Breast epithelium (tissue), 3 donors: ENCODE results near the gene RARG.

ENCODE experiments used
- POLR2A ChIP-seq: fragments of 450-650 bp; IDR thresholded peaks from one replicate; pipeline ENCODE4 v1.6.1; 2016; ENCODE audit warnings: antibody characterized with exemption, mild to moderate bottlenecking, moderate library complexity
- POLR2AphosphoS5 ChIP-seq, 3 donors: sonication (generic); formaldehyde crosslinking; IDR thresholded peaks; one replicate each; pipeline ENCODE4 v1.6.1; 2017; ENCODE audit warnings: antibody characterized with exemption in 3 of 3
- TF ChIP-seq, protein P1 (sequence below), 3 donors: fragments of 450-650 bp; IDR thresholded peaks; one replicate each; pipeline ENCODE4 v1.5.1; 2016 to 2017; ENCODE audit warnings: antibody characterized with exemption in 3 of 3, mild to moderate bottlenecking in 3 of 3, moderate library complexity in 3 of 3

DNA sequence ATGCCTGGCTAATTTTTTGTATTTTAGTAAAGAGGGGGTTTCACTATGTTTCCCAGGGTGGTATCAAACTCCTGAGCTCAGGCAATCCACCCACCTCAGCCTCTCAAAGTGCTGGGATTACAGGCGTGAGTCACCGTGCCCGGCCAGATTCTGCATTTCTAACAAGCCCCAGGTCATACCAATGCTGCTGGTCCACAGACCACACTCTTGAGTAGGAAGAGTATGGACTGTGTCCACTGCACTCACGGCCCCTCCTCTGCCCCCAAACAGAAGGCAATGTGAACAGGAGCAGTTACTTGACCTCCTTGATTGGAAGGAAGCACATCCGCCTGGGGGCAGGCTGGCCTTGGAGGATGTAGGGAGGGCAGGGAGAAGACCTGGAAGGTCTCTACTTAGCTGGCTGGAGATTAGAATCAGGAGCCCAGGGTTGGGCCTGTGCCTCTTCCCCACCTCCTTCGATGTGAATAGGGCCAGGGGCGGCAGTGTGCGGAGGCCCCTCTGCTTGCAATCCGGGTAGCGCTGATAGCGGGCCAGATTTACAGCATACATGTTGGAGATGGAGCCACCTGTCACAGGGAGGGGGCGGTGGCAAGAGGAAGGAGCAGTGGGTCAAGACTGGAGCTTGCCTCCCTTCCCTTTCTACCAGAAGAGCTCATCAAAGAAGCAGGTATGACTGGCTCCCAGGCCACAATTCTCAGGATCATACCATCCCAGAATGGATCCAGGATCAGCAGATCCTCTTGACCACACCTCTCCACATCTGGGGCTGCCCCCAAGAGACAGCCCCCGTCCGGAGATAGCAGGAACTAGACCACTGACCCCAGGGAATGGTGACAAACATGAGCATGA, 60.9 kb downstream of the RARG start:
- no peak for TF ChIP-seq POLR2AphosphoS5 (IDR thresholded peaks at IDR 0.05)
- TF ChIP-seq, protein P1, sequence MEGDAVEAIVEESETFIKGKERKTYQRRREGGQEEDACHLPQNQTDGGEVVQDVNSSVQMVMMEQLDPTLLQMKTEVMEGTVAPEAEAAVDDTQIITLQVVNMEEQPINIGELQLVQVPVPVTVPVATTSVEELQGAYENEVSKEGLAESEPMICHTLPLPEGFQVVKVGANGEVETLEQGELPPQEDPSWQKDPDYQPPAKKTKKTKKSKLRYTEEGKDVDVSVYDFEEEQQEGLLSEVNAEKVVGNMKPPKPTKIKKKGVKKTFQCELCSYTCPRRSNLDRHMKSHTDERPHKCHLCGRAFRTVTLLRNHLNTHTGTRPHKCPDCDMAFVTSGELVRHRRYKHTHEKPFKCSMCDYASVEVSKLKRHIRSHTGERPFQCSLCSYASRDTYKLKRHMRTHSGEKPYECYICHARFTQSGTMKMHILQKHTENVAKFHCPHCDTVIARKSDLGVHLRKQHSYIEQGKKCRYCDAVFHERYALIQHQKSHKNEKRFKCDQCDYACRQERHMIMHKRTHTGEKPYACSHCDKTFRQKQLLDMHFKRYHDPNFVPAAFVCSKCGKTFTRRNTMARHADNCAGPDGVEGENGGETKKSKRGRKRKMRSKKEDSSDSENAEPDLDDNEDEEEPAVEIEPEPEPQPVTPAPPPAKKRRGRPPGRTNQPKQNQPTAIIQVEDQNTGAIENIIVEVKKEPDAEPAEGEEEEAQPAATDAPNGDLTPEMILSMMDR (IDR thresholded peaks at IDR 0.05), result no peak
- TF ChIP-seq POLR2A, result no peak
